DMS 273 (cell line): ENCODE data around the gene RPP25L.

ENCODE experiments used
- DNase-seq: peaks from one replicate; lab custom pipeline; 2025; ENCODE audit not compliant: unreplicated experiment; lab: John Stamatoyannopoulos, UW

RPP25L gene

DNA sequence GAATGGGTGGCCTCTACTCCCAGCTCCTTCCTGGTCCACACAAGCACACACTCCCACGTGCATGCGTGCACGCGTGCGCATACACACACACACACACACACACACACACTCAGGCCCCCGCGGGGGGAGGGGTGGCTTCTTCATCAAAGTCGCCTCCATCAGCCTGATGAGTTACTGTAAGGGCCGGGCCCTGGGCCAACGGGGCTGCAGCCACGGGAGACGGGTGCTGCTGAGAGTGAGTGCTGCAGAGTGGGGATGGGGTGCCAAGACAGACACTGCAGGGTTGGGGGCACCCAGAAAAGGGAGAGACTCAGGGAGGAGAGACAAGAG, 40.5 kb downstream of the RPP25L start:
- DNase-seq, result peak; percentile 84

DNA sequence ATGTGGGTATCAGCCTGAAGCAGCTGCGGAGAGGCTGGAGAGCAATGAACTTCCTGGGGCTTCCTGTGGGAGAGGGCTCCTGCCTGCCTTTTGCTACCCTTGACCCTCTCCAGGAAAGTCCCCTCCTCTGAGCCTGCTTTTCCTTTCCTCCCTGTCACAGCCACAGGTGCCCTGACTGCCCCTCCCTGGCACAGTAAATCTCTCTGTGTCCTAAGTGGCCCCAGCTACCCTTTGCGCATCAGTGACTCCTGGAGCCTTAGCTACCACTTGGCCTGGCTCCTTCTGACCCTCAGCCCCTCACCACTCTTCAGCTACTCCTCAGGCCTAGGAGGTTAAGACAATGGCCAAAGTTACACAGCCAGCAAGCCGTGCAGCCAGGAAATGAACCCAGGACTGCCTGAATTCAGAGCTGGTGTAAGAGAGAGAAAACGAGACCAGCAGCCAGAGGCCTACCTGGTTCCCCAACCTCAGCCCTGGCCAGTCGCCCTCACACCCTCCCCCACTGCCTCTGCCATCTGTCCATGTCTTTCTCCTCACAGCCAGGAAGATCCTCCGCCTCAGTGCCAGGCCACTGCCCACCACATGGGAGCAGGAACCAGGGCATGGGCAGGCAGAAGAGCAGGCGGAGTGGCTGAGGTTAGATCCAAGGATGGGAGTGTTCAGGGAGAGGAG, 41.0 kb downstream of the RPP25L start:
- DNase-seq, result peak; percentile 84

DNA sequence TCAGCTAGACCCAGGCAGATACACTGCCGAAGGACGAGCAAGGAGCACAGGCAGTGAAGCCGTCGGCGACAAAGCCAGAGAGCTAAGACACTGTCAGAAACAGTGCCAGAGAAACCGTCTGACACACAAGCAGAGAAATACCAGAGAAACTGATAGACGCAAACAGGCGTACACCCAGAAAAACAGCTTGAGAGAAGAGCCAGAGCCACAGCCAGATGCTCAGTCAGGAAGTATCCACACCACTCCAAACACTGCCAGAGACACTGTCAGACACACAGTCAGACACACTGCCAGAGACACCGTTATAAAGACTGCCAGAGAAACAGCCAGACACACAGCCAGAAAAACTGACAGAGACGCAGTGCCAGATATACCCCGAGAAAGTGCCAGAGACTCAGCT, 41.5 kb downstream of the RPP25L start:
- DNase-seq, result peak; percentile 60

DNA sequence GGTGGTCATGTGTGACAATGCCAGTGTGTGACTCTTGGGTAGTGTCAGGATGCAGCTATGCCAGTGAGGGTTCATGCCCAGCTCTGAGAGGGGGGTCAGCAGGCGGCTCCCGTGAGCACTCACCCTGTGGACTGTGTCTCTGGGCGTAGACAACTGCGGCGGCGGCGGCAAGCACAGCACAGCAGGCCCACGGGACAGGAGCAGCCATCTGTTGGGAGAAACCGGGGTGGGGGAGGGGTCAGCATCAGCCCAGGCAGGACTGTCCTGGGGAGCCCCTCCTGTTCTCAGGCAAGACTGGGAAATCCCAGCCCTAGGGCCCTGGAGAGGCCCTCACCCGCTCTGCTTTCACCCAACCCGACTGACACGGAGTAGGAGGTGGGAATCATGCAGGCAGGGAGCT, 43.1 kb downstream of the RPP25L start:
- DNase-seq, result peak; percentile 73

DNA sequence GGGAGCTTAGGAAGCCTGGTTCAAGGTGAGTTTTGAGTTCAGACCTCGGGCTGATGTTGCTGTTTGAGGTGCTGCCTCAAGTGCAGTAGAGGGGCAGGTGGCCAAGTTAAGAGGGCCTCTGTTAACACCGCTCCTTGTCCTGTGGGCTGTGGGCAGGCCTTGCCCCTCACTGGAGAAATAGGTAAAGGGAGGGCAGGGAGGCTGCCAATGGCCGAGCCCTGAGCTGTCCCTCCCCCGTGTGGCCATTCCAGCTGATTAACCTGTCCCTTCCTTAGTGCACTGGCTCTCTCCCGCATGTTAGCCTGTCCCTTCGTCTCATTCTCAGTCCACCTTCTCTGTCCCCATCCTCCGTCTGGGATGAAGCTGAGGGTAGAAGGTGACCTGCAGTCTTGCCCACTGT, 43.8 kb downstream of the RPP25L start:
- no peak for DNase-seq

DNA sequence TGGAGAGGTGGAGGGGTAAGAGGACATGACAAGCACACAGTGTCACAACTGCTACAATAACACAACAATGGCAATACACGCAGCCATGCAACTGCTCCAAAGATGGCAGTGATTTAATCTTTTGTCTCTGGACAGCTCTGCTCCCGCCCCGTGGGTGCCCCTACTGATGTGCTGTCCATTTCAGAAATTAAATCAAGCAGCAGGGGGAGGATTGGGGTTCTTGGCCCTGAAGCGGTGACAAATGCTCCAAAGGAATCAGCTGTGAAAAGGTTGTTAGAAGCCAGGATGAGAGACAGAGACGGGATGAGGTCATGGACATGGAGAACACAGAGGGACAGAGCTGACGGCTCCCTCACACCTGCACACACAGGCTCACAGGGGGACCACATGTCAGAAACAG, 44.9 kb downstream of the RPP25L start:
- DNase-seq, result no peak

DNA sequence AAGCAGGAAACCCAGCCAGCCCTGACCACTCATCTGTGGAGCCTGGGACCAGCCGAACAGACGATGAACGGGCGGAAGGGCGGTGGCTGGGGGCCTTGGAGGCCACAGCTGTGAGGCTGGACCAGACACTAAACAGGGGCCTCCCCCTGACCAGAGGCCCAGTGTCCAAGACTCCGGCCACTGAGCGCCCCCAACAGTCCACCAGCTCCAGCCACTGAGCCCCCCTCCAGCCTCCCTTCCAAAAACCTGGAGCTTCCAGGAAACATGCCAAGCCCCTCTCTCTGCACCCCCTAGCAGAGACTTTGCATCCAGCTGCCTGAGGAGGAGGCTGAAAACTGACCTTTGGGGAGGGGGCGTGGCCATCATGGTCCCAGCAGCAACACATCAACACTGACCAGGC, 45.6 kb downstream of the RPP25L start:
- DNase-seq, result no peak

DNA sequence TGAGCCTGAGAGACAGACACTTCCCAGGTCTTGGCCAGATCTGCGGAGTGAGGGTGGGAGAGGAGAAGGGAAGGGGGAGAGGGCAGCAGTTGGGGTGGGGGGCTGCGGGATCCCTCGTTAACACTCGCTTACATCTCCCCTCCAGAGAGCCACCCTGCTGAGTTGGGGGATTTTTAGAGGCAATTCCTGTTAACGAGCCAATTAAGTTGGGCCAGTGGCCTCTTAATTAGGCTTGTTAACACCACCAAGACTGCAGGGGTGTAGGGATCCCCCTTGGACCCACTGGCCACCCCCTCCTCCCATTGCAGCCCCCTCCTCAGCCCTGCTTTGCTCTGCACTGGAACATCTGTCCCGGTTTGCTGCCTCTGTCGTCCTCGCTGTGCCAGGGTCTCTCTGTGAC, 46.0 kb downstream of the RPP25L start:
- no peak for DNase-seq

DNA sequence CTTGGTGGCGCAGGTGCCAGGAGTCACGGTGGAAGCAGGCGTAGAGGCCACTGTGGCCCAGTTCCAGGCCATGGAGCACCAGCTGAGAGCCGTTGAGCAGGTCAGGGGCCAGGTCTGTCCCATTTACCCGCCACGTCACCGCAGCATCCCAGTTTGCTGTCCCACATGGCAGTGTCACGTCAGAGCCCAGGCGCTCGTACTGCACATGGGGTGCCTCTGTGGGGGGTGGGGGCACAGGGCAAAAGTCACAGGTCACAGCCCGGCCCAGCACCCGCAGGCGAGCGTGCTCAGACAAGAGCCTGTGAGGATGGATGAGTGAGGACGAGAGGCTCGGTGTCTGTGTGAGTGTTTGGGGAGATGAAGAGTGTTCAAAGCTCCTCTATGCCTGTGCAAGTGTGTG, 47.3 kb downstream of the RPP25L start:
- DNase-seq, result no peak

DNA sequence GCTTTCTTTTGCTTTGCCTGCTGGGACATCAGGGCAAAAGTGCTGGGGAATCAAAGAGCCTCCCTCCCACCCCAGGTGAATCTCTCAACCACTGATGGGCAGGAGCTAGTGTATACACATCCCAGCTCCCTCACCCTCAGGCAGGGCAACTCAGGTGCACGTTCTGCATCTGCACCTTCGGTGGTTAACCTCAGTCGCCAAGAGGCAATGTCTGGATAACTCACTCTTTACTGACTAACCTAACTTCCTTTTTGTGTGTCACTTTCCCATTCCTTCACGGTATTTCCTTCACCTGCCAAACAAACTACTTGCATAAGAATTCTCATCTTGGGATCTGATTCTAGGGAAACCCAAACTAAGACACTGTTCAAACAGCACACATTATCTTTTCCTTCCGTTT, 48.6 kb downstream of the RPP25L start:
- no peak for DNase-seq

DNA sequence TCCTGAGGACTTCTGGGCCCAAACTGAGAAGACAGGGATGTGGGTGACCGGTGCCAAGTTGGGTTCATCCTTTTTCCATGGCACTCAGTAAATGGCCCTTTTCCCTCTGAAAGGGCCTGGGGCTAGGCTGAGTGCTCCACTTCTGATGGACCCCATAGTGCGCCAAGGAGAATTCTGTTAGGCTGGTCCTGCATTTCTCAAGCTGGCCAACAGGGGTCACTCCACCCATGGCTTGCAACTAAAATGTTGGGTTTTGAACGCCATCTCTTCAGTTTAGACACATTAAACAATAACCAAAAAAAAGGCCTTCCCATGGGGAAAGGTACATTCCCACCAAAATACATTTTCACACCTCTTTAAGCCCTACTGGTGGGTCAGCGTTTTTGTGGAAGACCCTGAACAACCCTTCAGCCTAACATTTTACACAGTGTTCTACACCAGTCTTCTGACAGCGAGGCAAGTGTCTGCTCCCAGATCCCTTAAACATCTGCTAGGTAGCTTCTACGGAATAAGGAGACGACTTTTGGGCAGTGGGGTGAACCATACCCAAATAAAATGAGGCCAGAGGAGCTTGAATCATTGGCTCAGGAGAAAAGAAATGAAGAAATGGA, 49.7 kb downstream of the RPP25L start:
- peak; percentile 55 for DNase-seq

DNA sequence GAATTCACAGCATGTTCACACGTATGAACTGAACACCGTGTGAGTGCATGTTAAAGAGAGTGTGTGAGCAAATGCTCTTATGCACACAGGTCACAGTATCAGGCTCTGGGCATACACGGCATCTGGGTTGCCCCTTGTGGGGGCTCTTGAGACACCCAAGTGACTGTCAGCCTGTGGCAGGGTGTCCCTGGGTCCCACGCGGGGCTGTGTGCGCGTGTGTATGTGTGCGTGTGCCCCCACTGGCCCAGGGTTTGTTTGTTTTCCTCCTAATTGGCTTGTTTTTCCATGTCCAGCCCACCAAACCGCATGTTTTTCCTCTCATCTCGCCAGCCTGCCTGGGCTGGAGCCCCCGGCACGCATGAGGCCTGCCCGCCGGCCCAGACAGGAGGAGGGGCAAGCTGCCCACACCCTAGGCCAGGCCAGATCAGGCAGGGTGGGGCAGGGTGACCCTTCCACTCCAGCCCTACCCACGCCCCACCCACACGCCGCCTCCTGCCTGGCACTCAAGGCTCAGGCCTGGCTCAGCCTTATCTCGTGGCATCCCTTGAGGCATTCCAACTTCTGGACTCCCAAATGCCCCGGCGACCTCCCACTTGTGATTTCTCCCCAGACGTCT, 51.2 kb downstream of the RPP25L start:
- DNase-seq, result no peak
